GM12878 (cell line): Measurements from ENCODE around the gene PRKAG2. TPM values are rescaled to one million over a fixed set of nuclear protein-coding genes. Genes with fewer than 3 reads are reported as not detected.

ENCODE experiments used
- ATAC-seq: fragments of 200-7000 bp; cut with Tn5 transposase; 3 replicates; pipeline ENCODE4 v1.9.1; 2020; ENCODE audit warnings: mild to moderate bottlenecking, moderate library complexity
- BruUV-seq: library from RNA; stranded (reverse); fragments of 400-500 nt; replicated peaks from 2 replicates; lab custom pipeline; 2021; lab: Mats Ljungman, UMichigan
- CTCF ChIA-PET: fragments of 300-600 bp; sonication (Branson Sonifier 250); formaldehyde crosslinking; extraction: SDS; loops from one replicate; lab custom pipeline; 2021; ENCODE audit warnings: inconsistent platforms; lab: Yijun Ruan, JAX
- POLR2A ChIA-PET: fragments of 350-600 bp; formaldehyde crosslinking; extraction: SDS; loops from one replicate; lab custom pipeline; 2021; ENCODE audit warnings: inconsistent platforms; lab: Charles Lee
- RAD21 ChIA-PET: fragments of 300-600 bp; sonication (Branson Sonifier 250); formaldehyde crosslinking; loops from one replicate; lab custom pipeline; 2023; ENCODE audit warnings: antibody characterized with exemption; ENCODE audit not compliant: unreplicated experiment; lab: Charles Lee
- SMC1A ChIA-PET: fragments of 300-600 bp; sonication (Branson Sonifier 250); formaldehyde crosslinking; loops from one replicate; lab custom pipeline; 2023; ENCODE audit not compliant: unreplicated experiment, uncharacterized antibody; lab: Charles Lee
- DNase-seq: peaks from one replicate; pipeline ENCODE4 v3.0.0-alpha.2; 2011; ENCODE audit warnings: low read depth, low spot score
- FAIRE-seq: peaks from 3 replicates; lab custom pipeline; 2011; peaks lifted over from hg19 to GRCh38; lab: Jason Lieb, UNC
- H2AFZ ChIP-seq: 2 replicates; pipeline ENCODE4 v1.6.0; 2011; ENCODE audit warnings: low read depth, low read length, control low read depth; ENCODE audit not compliant: control insufficient read depth
- H3K27ac ChIP-seq: 2 replicates; pipeline ENCODE4 v1.5.1; 2011; ENCODE audit warnings: control low read depth; ENCODE audit not compliant: control insufficient read depth, insufficient read depth
- H3K27me3 ChIP-seq, 2 experiments: replicated peaks in 1 of 2; 2 replicates each; pipeline versions ENCODE4 v1.6.0 to v1.6.1; 2011; ENCODE audit warnings: low read length in 1 of 2; ENCODE audit not compliant: control insufficient read depth in 2 of 2, insufficient read depth in 2 of 2
- H3K36me3 ChIP-seq, 2 experiments: 2 replicates each; pipeline ENCODE4 v1.5.1; 2011; ENCODE audit warnings: low read length in 1 of 2; ENCODE audit not compliant: control insufficient read depth in 2 of 2, insufficient read depth in 2 of 2
- H3K4me1 ChIP-seq: 2 replicates; pipeline ENCODE4 v1.6.1; 2011; ENCODE audit warnings: mild to moderate bottlenecking, low read length, moderate library complexity, mixed read lengths; ENCODE audit not compliant: control insufficient read depth, insufficient read depth
- H3K4me2 ChIP-seq: 2 replicates; pipeline ENCODE4 v1.6.0; 2011; ENCODE audit warnings: control low read depth; ENCODE audit not compliant: control insufficient read depth, insufficient read depth
- H3K4me3 ChIP-seq: fragments of 200-600 bp; sonication (generic); 2 replicates; pipeline ENCODE4 v1.5.1; 2016
- H3K79me2 ChIP-seq: 2 replicates; pipeline ENCODE4 v1.6.0; 2011; ENCODE audit warnings: low read length; ENCODE audit not compliant: control insufficient read depth, insufficient read depth
- H3K9ac ChIP-seq: 2 replicates; pipeline ENCODE4 v1.8.0; 2011; ENCODE audit warnings: low read length, control low read depth, mixed read lengths; ENCODE audit not compliant: control insufficient read depth, insufficient read depth
- H3K9me3 ChIP-seq: replicated peaks from 3 replicates; pipeline ENCODE4 v1.5.1; 2011; ENCODE audit warnings: mild to moderate bottlenecking, low read length; ENCODE audit not compliant: control insufficient read depth, insufficient read depth
- H4K20me1 ChIP-seq: 2 replicates; pipeline ENCODE4 v1.6.0; 2011; ENCODE audit not compliant: control insufficient read depth, insufficient read depth
- ATF3 ChIP-seq: IDR thresholded peaks from 2 replicates; pipeline ENCODE4 v1.6.1; 2011; ENCODE audit warnings: low read depth, mild to moderate bottlenecking, low read length, moderate library complexity, borderline replicate concordance; ENCODE audit errors: extremely low read depth
- E2F8 ChIP-seq: fragments of 450-650 bp; IDR thresholded peaks from 2 replicates; pipeline ENCODE4 v1.6.1; 2018; ENCODE audit warnings: mild to moderate bottlenecking, low read depth, moderate library complexity; ENCODE audit not compliant: partially characterized antibody
- GATAD2B ChIP-seq: fragments of 450-650 bp; conservative IDR thresholded peaks from 2 replicates; pipeline ENCODE4 v1.6.1; 2017; ENCODE audit warnings: low read depth, mild to moderate bottlenecking, moderate library complexity
- RBBP5 ChIP-seq: fragments of 200-600 bp; sonication (generic); conservative IDR thresholded peaks from 2 replicates; pipeline ENCODE4 v1.6.1; 2016
- WGBS: methylation state at CpG from one replicate; pipeline ENCODE4 v1.1.6; 2016; ENCODE audit warnings: low lambda C conversion rate; ENCODE audit not compliant: insufficient replicate concordance, insufficient coverage; ENCODE audit errors: missing lambda C conversion rate; 5-methylcytosine and 5-hydroxymethylcytosine counted together
- in situ Hi-C: fragments of 300-500 bp; cut with MboI; formaldehyde crosslinking; loops from 9 replicates; pipeline ENCODE4 v1.14.3; 2018; ENCODE audit warnings: mixed read lengths
- intact Hi-C: fragments of 100-400 bp; cut with micrococcal nuclease; formaldehyde crosslinking; loops from one replicate; pipeline ENCODE4 v1.14.2; 2022; ENCODE audit not compliant: unreplicated experiment
- polyA plus RNA-seq, 11 experiments: library from polyadenylated mRNA; depleted of rRNA in 4 of 11; unstranded in 6 of 11; stranded (reverse) in 5 of 11; fragments of >200 nt; fragmentation: Nextera tagmentation in 4 of 11; fragmentation: Illumina TruSeq in 1 of 11; extraction: Ambion mirVana in 4 of 11; extraction: Trizol in 1 of 11; gene quantifications; 1 replicate in 1 of 11; 2 replicates in 10 of 11; pipeline versions ENCODE4 v1.2.1 to v1.2.3, GENCODE V29; 2011 to 2016; ENCODE audit warnings: inconsistent platforms in 2 of 11, missing spikeins in 2 of 11, low read depth in 1 of 11
- total RNA-seq, 4 experiments: library from RNA; depleted of rRNA in 3 of 4; stranded (reverse); fragments of >200 nt in 3 of 4; fragmentation: Illumina TruSeq in 1 of 4; extraction: Trizol in 1 of 4; gene quantifications; 2 replicates each; pipeline versions ENCODE4 v1.2.1 to v1.2.3, GENCODE V29; 2013 to 2021

PRKAG2 gene
- total and polyA plus RNA-seq, 10 of the 15 experiments (the other 5 are each of a cell fraction or from before 2014, with no cell fraction given), result 3.4 to 8.9 (median 6.8) TPM

- BruUV-seq, result no TSS peak
- H3K36me3 ChIP-seq, result no peaks in the 10 kb centered on the region
- no peaks in the 10 kb centered on the region for H3K4me1 ChIP-seq
- intact Hi-C loops (no loop called here), in situ Hi-C loops (no loop called here)
- no peak overlapping the region for H3K27ac ChIP-seq
- H3K4me3 ChIP-seq, result no peak overlapping the region
- CTCF ChIA-PET, result no interaction called here
- H3K4me2 ChIP-seq, result no peak overlapping the region
- H3K79me2 ChIP-seq, result no peaks in the 10 kb centered on the region
- WGBS, result 89% methylated on average over 19 of the region's 19 CpGs
- POLR2A ChIA-PET, result no interaction called here
- SMC1A ChIA-PET, result no interaction called here
- ATAC-seq (no peak), DNase-seq (no peak), FAIRE-seq (no peak)
- RAD21 ChIA-PET, result no interaction called here
- H3K9me3 ChIP-seq, result no peaks in the 10 kb centered on the region
- TF ChIP-seq ATF3, result no peak
- TF ChIP-seq GATAD2B, result no peak
- TF ChIP-seq E2F8, result no peak
- TF ChIP-seq RBBP5, result no peak
- H2AFZ ChIP-seq, result no peak overlapping the region
- H3K9ac ChIP-seq, result no peak overlapping the region
- H4K20me1 ChIP-seq, result no peaks in the 10 kb centered on the region
- no peaks in the 10 kb centered on the region for H3K27me3 ChIP-seq
Measured at GRCh38 chr7:151616443-151617213, 260.3 kb downstream of the PRKAG2 start.
